Tongue (tissue), 2 donors: ENCODE data around the gene LYL1. TPM values are rescaled to one million over a fixed set of nuclear protein-coding genes. Genes with fewer than 3 reads are reported as not detected.

Experiments
- DNase-seq: peaks from one replicate; pipeline ENCODE4 v3.0.0-alpha.2; 2015
- total RNA-seq: library from RNA; depleted of rRNA; stranded (reverse); fragments of >200 nt; gene quantifications from one replicate; pipeline ENCODE4 v1.2.3, GENCODE V29; 2014

Gene LYL1
- total RNA-seq, 1 donor from 2014 or later, result 4.2 TPM

GRCh38 chr19:13073263-13073662 lies 29.4 kb downstream of the LYL1 start:
- DNase-seq, result no peak

GRCh38 chr19:13072188-13072908 lies 30.3 kb downstream of the LYL1 start:
- DNase-seq, result peak; percentile 77

GRCh38 chr19:13071444-13072187 lies 31.0 kb downstream of the LYL1 start:
- DNase-seq, result no peak

- DNase-seq, result no peak
Measured at GRCh38 chr19:13070425-13071140, 32.1 kb downstream of the LYL1 start.

GRCh38 chr19:13069415-13070359 lies 33.0 kb downstream of the LYL1 start:
- no peak for DNase-seq

GRCh38 chr19:13068085-13068846 lies 34.4 kb downstream of the LYL1 start:
- peak; percentile 68 for DNase-seq

GRCh38 chr19:13066933-13067807 lies 35.5 kb downstream of the LYL1 start:
- DNase-seq, result no peak

- no peak for DNase-seq
Measured at GRCh38 chr19:13066226-13066625, 36.4 kb downstream of the LYL1 start.

- DNase-seq, result no peak
Measured at GRCh38 chr19:13064092-13064489, 38.6 kb downstream of the LYL1 start.

- DNase-seq, result peak; percentile 54
Measured at GRCh38 chr19:13063461-13064091, 39.1 kb downstream of the LYL1 start.

GRCh38 chr19:13062317-13062716 lies 40.3 kb downstream of the LYL1 start:
- DNase-seq, result no peak

GRCh38 chr19:13060964-13061927 lies 41.4 kb downstream of the LYL1 start:
- peak; percentile 93 for DNase-seq

- peak; percentile 68 for DNase-seq
Measured at GRCh38 chr19:13060233-13060963, 42.3 kb downstream of the LYL1 start.

- DNase-seq, result peak; percentile 72
Measured at GRCh38 chr19:13058951-13059660, 43.6 kb downstream of the LYL1 start.

GRCh38 chr19:13057744-13058143 lies 44.9 kb downstream of the LYL1 start:
- peak; percentile 82 for DNase-seq

- DNase-seq, result no peak
Measured at GRCh38 chr19:13057147-13057572, 45.5 kb downstream of the LYL1 start.
